Neural cell (in vitro differentiated cells): Measurements from ENCODE around the gene APOBEC3A.

Source experiments
- EP300 ChIP-seq: fragments of 450-650 bp; conservative IDR thresholded peaks from 2 replicates; pipeline ENCODE4 v1.6.1; 2014; ENCODE audit warnings: antibody characterized with exemption, mild to moderate bottlenecking, moderate library complexity; ENCODE audit not compliant: poor library complexity, severe bottlenecking
- EZH2 ChIP-seq: fragments of 200-600, 300-800 bp; shearing (Covaris generic), sonication (generic); IDR thresholded peaks from 2 replicates; pipeline ENCODE4 v1.6.1; 2014; ENCODE audit warnings: antibody characterized with exemption, low read length, borderline replicate concordance, mild to moderate bottlenecking; ENCODE audit not compliant: insufficient read depth, poor library complexity, severe bottlenecking
- RAD21 ChIP-seq: fragments of 450-650 bp; conservative IDR thresholded peaks from 2 replicates; pipeline ENCODE4 v1.6.1; 2014; ENCODE audit warnings: antibody characterized with exemption, mild to moderate bottlenecking, moderate library complexity
- TAF1 ChIP-seq: IDR thresholded peaks from 2 replicates; pipeline ENCODE4 v1.6.1; 2012; ENCODE audit warnings: low read depth
- TF ChIP-seq, protein P1 (sequence below): fragments of 450-650 bp; IDR thresholded peaks from 2 replicates; pipeline ENCODE4 v1.5.1; 2014; ENCODE audit warnings: antibody characterized with exemption, mild to moderate bottlenecking, moderate library complexity; ENCODE audit not compliant: poor library complexity, severe bottlenecking

DNA sequence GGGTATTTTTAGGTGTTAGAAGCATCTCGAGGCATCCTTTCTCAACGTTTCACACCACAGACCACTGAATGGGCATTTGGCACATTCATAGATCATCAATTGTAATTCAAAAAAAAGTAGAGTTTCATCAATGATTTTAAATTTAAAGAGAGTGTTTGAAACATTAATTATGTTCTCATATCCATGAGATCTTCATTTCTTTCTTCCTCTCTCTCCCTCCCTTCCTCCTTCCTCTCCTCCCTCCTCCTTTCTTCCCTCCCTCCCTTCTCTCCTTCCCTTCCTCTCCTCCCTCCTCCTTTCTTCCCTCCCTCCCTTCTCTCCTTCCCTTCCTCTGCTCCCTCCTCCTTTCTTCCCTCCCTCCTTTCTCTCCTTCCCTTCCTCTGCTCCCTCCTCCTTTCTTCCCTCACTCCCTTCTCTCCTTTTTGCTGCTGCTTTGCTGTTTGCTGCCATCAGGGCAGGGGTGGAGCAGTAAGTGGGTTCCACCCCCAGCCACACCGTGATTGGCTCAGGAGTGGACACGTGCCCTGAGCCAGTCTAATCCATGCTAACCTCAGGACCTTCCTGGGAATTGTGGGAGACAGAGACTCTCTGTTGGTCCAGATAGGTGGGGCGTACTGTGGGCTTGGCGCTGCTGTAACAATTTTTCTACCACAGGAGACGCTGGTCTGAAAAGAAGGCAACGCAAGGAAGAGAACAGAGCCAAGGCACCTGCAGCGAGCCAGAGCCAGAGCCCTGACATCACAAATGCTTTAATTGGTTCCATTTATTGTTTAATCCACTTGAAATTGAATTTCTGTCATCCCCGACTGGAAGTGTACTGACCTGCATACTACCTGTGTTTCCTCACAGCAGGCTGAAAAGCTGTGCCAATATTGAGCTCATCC lies 33.7 kb upstream of the APOBEC3A start:
- TF ChIP-seq, protein P1, sequence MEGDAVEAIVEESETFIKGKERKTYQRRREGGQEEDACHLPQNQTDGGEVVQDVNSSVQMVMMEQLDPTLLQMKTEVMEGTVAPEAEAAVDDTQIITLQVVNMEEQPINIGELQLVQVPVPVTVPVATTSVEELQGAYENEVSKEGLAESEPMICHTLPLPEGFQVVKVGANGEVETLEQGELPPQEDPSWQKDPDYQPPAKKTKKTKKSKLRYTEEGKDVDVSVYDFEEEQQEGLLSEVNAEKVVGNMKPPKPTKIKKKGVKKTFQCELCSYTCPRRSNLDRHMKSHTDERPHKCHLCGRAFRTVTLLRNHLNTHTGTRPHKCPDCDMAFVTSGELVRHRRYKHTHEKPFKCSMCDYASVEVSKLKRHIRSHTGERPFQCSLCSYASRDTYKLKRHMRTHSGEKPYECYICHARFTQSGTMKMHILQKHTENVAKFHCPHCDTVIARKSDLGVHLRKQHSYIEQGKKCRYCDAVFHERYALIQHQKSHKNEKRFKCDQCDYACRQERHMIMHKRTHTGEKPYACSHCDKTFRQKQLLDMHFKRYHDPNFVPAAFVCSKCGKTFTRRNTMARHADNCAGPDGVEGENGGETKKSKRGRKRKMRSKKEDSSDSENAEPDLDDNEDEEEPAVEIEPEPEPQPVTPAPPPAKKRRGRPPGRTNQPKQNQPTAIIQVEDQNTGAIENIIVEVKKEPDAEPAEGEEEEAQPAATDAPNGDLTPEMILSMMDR = peak; percentile 33
- TF ChIP-seq EZH2 (no peak), EP300 (no peak), TAF1 (no peak), RAD21 (no peak)
